ENCODE data around the gene MAGI2. TPM values are rescaled to one million over a fixed set of nuclear protein-coding genes. Genes with fewer than 3 reads are reported as not detected.

Gene MAGI2
- total RNA-seq, 1 donor from 2014 or later = 10.7 TPM

DNA sequence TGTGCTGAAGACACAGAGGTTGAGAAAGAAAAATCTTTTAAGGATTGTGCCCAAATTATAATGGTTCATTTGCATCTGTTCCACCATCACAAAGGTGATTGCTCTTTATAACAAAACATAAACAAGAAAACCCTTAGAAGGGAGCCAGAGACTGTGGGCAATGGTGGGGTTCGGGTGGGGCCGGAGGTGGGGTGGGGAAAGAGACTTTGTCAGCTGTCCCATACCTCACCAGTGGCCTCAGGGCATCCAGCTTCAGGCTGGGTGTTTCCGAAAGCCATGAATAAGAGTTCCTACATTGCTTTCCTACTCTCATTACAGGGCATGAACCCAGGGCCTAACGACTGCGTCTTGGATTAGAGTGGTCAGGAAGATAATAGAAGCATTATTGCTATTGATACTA is 1427.0 kb downstream of the MAGI2 start:
- no peak for DNase-seq (ENCODE audit: extremely low spot score, unreplicated experiment)
- H3K4me3 Mint-ChIP-seq (ENCODE audit: unreplicated experiment) = no peak overlapping the region
- H3K27me3 Mint-ChIP-seq (ENCODE audit: unreplicated experiment) = peaks cover 24% of the 10 kb centered on the region
- H3K4me1 Mint-ChIP-seq (ENCODE audit: unreplicated experiment) = no peaks in the 10 kb centered on the region
- no peak overlapping the region for H3K27ac Mint-ChIP-seq (ENCODE audit: unreplicated experiment)
- H3K9me3 Mint-ChIP-seq (ENCODE audit: unreplicated experiment) = no peaks in the 10 kb centered on the region
- no peaks in the 10 kb centered on the region for H3K36me3 Mint-ChIP-seq (ENCODE audit: unreplicated experiment)
- TF ChIP-seq, protein P1, sequence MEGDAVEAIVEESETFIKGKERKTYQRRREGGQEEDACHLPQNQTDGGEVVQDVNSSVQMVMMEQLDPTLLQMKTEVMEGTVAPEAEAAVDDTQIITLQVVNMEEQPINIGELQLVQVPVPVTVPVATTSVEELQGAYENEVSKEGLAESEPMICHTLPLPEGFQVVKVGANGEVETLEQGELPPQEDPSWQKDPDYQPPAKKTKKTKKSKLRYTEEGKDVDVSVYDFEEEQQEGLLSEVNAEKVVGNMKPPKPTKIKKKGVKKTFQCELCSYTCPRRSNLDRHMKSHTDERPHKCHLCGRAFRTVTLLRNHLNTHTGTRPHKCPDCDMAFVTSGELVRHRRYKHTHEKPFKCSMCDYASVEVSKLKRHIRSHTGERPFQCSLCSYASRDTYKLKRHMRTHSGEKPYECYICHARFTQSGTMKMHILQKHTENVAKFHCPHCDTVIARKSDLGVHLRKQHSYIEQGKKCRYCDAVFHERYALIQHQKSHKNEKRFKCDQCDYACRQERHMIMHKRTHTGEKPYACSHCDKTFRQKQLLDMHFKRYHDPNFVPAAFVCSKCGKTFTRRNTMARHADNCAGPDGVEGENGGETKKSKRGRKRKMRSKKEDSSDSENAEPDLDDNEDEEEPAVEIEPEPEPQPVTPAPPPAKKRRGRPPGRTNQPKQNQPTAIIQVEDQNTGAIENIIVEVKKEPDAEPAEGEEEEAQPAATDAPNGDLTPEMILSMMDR (IDR thresholded peaks at IDR 0.05) = no peak

DNA sequence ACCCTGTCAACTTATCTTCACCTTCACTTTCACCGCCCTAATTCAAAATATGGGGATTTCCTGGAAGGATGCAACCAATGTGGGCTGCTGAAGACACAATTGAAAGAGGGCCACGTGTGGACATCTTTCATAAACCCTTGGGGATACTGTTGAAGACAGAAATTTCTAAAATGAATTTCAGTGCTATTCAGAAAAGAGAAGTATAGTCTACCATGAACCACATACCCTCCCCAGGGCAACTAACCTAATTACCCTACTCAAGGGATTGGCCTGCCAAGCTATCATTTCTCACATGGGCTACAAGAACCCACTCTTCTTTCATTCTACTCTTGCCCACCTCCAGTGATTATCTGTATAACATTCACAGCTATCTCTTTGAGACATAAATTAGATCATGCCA is 1428.9 kb downstream of the MAGI2 start:
- no peak overlapping the region for H3K27ac Mint-ChIP-seq (ENCODE audit: unreplicated experiment)
- DNase-seq (ENCODE audit: extremely low spot score, unreplicated experiment) = no peak
- no peak overlapping the region for H3K4me3 Mint-ChIP-seq (ENCODE audit: unreplicated experiment)
- H3K9me3 Mint-ChIP-seq (ENCODE audit: unreplicated experiment) = no peaks in the 10 kb centered on the region
- no peaks in the 10 kb centered on the region for H3K36me3 Mint-ChIP-seq (ENCODE audit: unreplicated experiment)
- H3K27me3 Mint-ChIP-seq (ENCODE audit: unreplicated experiment) = peaks cover 12% of the 10 kb centered on the region
- TF ChIP-seq, protein P1 (IDR thresholded peaks at IDR 0.05) = no peak
- H3K4me1 Mint-ChIP-seq (ENCODE audit: unreplicated experiment) = peaks cover 4% of the 10 kb centered on the region

DNA sequence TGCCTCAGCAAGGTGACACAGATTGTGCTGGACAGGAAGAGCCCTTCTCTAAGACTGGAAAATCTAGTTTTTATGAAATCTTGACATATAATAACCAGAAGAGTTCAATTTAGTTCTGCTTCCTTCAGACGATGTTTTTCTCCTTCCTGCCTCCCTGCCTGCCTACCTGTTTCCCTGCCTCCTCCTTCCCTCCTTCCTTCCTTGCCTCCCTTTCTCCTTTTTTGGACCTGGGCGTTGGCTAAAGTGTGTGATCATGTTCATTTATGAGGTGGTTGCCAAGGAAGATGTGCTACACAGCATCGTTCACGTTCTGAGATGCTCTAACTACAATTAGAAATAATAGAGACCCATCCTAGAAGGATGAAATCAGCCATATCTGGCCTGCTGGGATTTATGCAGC is 1430.3 kb downstream of the MAGI2 start:
- TF ChIP-seq, protein P1 (IDR thresholded peaks at IDR 0.05) = no peak
- no peak overlapping the region for H3K4me3 Mint-ChIP-seq (ENCODE audit: unreplicated experiment)
- H3K9me3 Mint-ChIP-seq (ENCODE audit: unreplicated experiment) = no peaks in the 10 kb centered on the region
- H3K27me3 Mint-ChIP-seq (ENCODE audit: unreplicated experiment) = peaks cover 10% of the 10 kb centered on the region
- no peak overlapping the region for H3K27ac Mint-ChIP-seq (ENCODE audit: unreplicated experiment)
- H3K4me1 Mint-ChIP-seq (ENCODE audit: unreplicated experiment) = peaks cover 12% of the 10 kb centered on the region
- no peak for DNase-seq (ENCODE audit: extremely low spot score, unreplicated experiment)
- H3K36me3 Mint-ChIP-seq (ENCODE audit: unreplicated experiment) = no peaks in the 10 kb centered on the region

DNA sequence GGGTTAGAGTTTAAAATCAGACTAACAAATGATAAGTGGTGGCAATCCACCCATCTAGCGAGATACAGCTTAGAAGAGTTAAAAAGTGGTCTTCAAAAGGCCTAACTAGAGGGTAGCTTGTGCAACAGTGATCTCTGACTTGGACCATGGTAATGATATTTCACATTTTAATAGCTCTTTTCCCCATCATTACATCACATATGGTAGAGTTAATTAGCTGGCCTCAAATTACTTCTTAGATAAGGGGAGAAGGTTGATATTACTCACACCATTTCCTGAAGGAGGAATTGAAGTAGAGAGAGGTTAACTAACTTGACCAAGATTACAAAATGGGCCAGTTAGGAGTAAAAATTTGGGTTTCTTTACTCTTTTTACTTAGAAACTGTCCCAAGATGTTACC is 1431.3 kb downstream of the MAGI2 start:
- Mint-ChIP-seq H3K27me3 (ENCODE audit: unreplicated experiment) (peaks cover 13% of the 10 kb centered on the region), H3K27ac (ENCODE audit: unreplicated experiment) (no peak overlapping the region), H3K4me3 (ENCODE audit: unreplicated experiment) (no peak overlapping the region), H3K9me3 (ENCODE audit: unreplicated experiment) (no peaks in the 10 kb centered on the region), H3K36me3 (ENCODE audit: unreplicated experiment) (no peaks in the 10 kb centered on the region), H3K4me1 (ENCODE audit: unreplicated experiment) (peaks cover 18% of the 10 kb centered on the region)
- no peak for DNase-seq (ENCODE audit: extremely low spot score, unreplicated experiment)
- TF ChIP-seq, protein P1 (IDR thresholded peaks at IDR 0.05) = no peak

DNA sequence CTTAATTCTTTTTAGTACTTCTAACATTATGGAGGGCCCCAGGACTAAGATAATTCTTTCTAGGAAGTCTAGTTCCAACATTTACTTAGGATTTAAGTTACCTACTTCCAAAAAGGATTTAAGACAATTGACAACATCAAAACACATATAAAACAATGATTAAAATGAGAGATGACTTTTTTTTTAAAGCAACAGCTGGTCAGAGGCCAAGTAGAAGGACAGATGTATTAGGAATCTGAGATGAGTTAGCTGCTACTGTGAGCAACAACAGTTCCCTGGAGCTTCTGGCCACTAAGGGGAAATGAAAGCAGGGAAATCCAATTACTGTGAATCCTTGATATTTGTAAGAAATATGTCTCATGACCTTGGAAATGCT is 1432.6 kb downstream of the MAGI2 start:
- Mint-ChIP-seq H3K36me3 (ENCODE audit: unreplicated experiment) (no peaks in the 10 kb centered on the region), H3K9me3 (ENCODE audit: unreplicated experiment) (no peaks in the 10 kb centered on the region), H3K4me3 (ENCODE audit: unreplicated experiment) (no peak overlapping the region), H3K4me1 (ENCODE audit: unreplicated experiment) (peaks cover 18% of the 10 kb centered on the region), H3K27me3 (ENCODE audit: unreplicated experiment) (peaks cover 13% of the 10 kb centered on the region), H3K27ac (ENCODE audit: unreplicated experiment) (no peak overlapping the region)
- no peak for DNase-seq (ENCODE audit: extremely low spot score, unreplicated experiment)
- TF ChIP-seq, protein P1 (IDR thresholded peaks at IDR 0.05) = no peak

Measured in osteocyte (in vitro differentiated cells).